ENCODE measurements around the gene AZU1. TPM values are rescaled to one million over a fixed set of nuclear protein-coding genes. Genes with fewer than 3 reads are reported as not detected.

The AZU1 gene, protein sequence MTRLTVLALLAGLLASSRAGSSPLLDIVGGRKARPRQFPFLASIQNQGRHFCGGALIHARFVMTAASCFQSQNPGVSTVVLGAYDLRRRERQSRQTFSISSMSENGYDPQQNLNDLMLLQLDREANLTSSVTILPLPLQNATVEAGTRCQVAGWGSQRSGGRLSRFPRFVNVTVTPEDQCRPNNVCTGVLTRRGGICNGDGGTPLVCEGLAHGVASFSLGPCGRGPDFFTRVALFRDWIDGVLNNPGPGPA
- total RNA-seq: under 1 TPM in 1 of 2 donors, not detected in 1; 0.26 TPM

DNA sequence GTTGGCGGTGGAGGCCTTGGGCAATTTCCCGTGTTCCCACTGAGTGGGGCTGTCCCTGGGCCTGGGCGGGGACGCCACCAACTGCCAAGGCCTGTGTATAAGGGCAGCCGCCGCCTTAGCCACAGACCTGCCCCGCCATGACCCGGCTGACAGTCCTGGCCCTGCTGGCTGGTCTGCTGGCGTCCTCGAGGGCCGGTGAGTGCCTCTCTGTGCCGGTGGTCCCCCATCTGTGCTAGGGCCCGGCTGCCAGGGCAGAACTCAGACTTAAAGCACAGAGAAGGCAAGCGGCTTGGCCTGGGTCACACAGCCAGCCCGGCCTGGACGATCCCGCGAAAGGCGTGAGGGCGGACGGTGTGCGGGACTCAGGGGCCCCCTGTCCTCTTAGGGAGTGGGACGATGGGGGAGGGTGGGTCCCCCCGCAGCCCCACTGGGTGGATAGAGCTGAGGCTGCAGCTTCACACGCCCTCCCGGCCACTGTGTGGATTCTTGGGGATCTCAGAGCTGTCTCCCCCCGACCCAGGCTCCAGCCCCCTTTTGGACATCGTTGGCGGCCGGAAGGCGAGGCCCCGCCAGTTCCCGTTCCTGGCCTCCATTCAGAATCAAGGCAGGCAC is at the start of gene AZU1:
Gene AZU1, plus strand, starts transcription at position 128 of the 612 bp plus-strand sequence. Its CDS starts 10 bp downstream, at position 138.
- peaks cover 0 to under 1% of the 10 kb centered on the region in 2 donors for H3K27me3 ChIP-seq
- ATAC-seq (no peak), DNase-seq (peak in 1 of 4 donors; percentile 42)
- no peak within 1 kb of the TSS for H3K27ac ChIP-seq
- intact Hi-C loops (cut with DNase I): no loop called here
- no peaks in the 10 kb centered on the region for H3K9me3 ChIP-seq
- no peak within 1 kb of the TSS for H3K4me3 ChIP-seq
- H3K4me1 ChIP-seq: peaks cover 15% of the 10 kb centered on the region
- H3K36me3 ChIP-seq (replicated peaks in 1 of 2; ENCODE audit: insufficient read depth in 1 of 2, low read depth in 2 of 2): no peaks in the 10 kb centered on the region
- WGBS, 2 donors: 70 to 81% methylated on average over 14 to 27 of the region's 33 CpGs
- TF ChIP-seq, protein P1, sequence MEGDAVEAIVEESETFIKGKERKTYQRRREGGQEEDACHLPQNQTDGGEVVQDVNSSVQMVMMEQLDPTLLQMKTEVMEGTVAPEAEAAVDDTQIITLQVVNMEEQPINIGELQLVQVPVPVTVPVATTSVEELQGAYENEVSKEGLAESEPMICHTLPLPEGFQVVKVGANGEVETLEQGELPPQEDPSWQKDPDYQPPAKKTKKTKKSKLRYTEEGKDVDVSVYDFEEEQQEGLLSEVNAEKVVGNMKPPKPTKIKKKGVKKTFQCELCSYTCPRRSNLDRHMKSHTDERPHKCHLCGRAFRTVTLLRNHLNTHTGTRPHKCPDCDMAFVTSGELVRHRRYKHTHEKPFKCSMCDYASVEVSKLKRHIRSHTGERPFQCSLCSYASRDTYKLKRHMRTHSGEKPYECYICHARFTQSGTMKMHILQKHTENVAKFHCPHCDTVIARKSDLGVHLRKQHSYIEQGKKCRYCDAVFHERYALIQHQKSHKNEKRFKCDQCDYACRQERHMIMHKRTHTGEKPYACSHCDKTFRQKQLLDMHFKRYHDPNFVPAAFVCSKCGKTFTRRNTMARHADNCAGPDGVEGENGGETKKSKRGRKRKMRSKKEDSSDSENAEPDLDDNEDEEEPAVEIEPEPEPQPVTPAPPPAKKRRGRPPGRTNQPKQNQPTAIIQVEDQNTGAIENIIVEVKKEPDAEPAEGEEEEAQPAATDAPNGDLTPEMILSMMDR (IDR thresholded peaks at IDR 0.05): no peak
- TF ChIP-seq POLR2A (IDR thresholded peaks at IDR 0.05): no peak

DNA sequence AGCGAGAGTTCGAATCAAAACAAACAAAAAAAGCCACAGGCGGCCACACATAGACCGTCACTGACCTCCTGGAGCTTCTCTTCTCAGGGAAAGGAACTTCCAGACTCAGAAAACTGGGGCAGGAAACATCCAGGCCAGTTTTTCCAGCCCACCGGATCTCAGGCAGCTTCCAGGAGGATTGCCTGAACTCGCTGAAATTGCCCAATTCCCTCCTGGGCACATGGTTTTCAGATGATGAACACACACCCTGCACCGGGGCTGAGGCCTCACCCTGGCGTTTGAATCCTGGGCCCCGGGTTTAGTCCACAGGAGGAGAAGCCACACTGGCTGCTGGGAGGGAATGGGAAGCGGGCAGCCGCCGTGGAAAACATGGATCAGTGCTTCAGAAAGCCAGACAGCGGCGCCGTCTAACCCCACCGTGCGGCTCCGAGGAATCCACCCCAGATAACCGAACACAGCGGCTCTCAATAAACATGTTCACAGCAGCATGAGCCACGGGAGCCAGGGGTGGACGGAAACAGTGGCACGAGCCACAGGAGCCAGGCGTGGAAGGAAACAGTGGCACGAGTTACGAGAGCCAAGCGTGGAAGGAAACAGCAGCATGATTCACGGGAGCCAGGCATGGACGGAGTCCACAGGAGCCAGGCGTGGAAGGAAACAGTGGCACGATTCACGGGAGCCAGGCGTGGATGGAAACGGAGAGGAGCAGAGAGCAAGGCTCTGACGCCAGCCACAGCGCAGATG is 48.6 kb upstream of the AZU1 start:
- no peaks in the 10 kb centered on the region for H3K27me3 ChIP-seq
- intact Hi-C loops (cut with DNase I): no loop called here
- peak overlapping the region in 2 of 4 donors; percentile 62 to 71 for H3K27ac ChIP-seq
- DNase-seq (peak in 3 of 4 donors; percentile 46 to 58 (median 50)), ATAC-seq (no peak)
- no peak for TF ChIP-seq POLR2A (IDR thresholded peaks at IDR 0.05)
- TF ChIP-seq, protein P1 (IDR thresholded peaks at IDR 0.05): no peak
- no peaks in the 10 kb centered on the region for H3K36me3 ChIP-seq (replicated peaks in 1 of 2; ENCODE audit: insufficient read depth in 1 of 2, low read depth in 2 of 2)
- no peaks in the 10 kb centered on the region for H3K9me3 ChIP-seq
- H3K4me3 ChIP-seq: no peak overlapping the region
- H3K4me1 ChIP-seq: peaks cover 15% of the 10 kb centered on the region
- 62 to 66% methylated on average over 35 to 36 of the region's 36 CpGs for WGBS, 2 donors

DNA sequence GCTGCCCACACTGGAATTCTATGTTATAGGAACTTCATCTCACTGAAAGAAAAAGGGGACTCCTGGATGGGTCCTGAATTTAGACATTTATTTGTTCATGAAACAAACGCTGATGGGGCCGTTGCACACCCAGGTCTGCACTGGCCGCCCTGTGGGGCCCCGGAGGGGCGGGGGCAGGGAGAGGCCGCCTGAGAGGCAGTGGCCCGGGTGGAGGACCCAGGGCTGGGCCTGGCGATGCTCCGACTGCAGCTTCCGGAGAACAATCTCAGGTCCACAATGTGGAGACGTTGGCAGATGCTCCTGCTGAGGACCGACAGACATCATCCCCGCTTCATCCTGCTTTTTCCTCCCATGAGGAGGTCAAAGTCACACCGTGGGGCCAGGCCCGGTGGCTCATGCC is 46.7 kb upstream of the AZU1 start:
- H3K4me1 ChIP-seq: peaks cover 15% of the 10 kb centered on the region
- intact Hi-C loops (cut with DNase I): no loop called here
- DNase-seq (no peak), ATAC-seq (no peak)
- no peaks in the 10 kb centered on the region for H3K36me3 ChIP-seq (replicated peaks in 1 of 2; ENCODE audit: insufficient read depth in 1 of 2, low read depth in 2 of 2)
- no peak overlapping the region for H3K4me3 ChIP-seq
- H3K27me3 ChIP-seq: no peaks in the 10 kb centered on the region
- H3K9me3 ChIP-seq: no peaks in the 10 kb centered on the region
- TF ChIP-seq, protein P1 (IDR thresholded peaks at IDR 0.05): no peak
- TF ChIP-seq POLR2A (IDR thresholded peaks at IDR 0.05): no peak
- peak overlapping the region in 2 of 4 donors; percentile 87 to 89 for H3K27ac ChIP-seq
- WGBS, 2 donors: 73 to 79% methylated on average over 10 to 15 of the region's 15 CpGs

DNA sequence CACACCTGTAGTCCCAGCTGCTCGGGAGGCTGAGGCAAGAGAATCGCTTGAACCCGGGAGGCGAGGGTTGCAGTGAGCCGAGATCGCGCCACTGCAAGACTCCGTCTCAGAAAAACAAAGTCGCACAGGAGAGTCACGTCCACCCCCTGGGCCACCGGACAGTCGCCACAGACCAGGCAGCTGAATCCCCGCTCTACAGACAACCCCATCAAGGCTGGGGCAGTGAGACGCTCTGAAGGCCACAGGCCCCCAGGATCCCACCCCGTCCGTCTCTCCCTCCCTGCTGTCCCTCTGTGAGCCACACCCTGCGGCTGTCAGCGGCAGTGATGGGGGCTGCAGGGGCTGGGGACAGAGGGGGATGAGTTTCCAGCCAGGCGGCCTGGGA is 45.8 kb upstream of the AZU1 start:
- ATAC-seq (no peak), DNase-seq (no peak)
- Histone ChIP-seq H3K27ac (peak overlapping the region; percentile 62 to 89 (median 78)), H3K4me1 (peaks cover 15% of the 10 kb centered on the region), H3K4me3 (no peak overlapping the region), H3K9me3 (no peaks in the 10 kb centered on the region), H3K36me3 (replicated peaks in 1 of 2; ENCODE audit: insufficient read depth in 1 of 2, low read depth in 2 of 2) (no peaks in the 10 kb centered on the region), H3K27me3 (no peaks in the 10 kb centered on the region)
- no peak for TF ChIP-seq POLR2A (IDR thresholded peaks at IDR 0.05)
- TF ChIP-seq, protein P1 (IDR thresholded peaks at IDR 0.05): no peak
- intact Hi-C loops (cut with DNase I): no loop called here
- WGBS, 2 donors: 75 to 84% methylated on average over 4 to 17 of the region's 19 CpGs

Measured in body of pancreas (tissue), 4 donors.